HepG2 (cell line): ENCODE data around the gene TMEM269. TPM values are rescaled to one million over a fixed set of nuclear protein-coding genes. Genes with fewer than 3 reads are reported as not detected.

Source experiments
- AFF4 ChIP-seq: sonication (generic); formaldehyde crosslinking; IDR thresholded peaks from 2 replicates; pipeline ENCODE4 v1.4.0; 2020; ENCODE audit warnings: missing genetic modification reagents
- CBX5 ChIP-seq: sonication (generic); formaldehyde crosslinking; IDR thresholded peaks from 2 replicates; pipeline ENCODE4 v1.4.0; 2020; ENCODE audit warnings: missing genetic modification reagents, borderline replicate concordance
- KLF13 ChIP-seq: sonication (generic); formaldehyde crosslinking; IDR thresholded peaks from 2 replicates; pipeline ENCODE4 v1.4.0; 2020; ENCODE audit warnings: mild to moderate bottlenecking, missing genetic modification reagents
- MBNL3 ChIP-seq: fragments of 250-450 bp; sonication (Bioruptor Pico); conservative IDR thresholded peaks from 2 replicates; pipeline ENCODE4 v1.8.0; 2022; ENCODE audit warnings: mild to moderate bottlenecking, inconsistent platforms
- MED8 ChIP-seq: sonication (generic); formaldehyde crosslinking; IDR thresholded peaks from 2 replicates; pipeline ENCODE4 v1.8.1; 2023; ENCODE audit warnings: mild to moderate bottlenecking, missing genetic modification reagents; ENCODE audit not compliant: insufficient replicate concordance
- RFX1 ChIP-seq: fragments of 450-650 bp; IDR thresholded peaks from 2 replicates; pipeline ENCODE4 v1.6.1; 2017
- SP4 ChIP-seq: sonication (generic); formaldehyde crosslinking; IDR thresholded peaks from 2 replicates; pipeline ENCODE4 v1.8.1; 2023; ENCODE audit warnings: mild to moderate bottlenecking, missing genetic modification reagents
- SUZ12 ChIP-seq: fragments of 150-350 bp; IDR thresholded peaks from 2 replicates; pipeline ENCODE4 v1.6.1; 2014; ENCODE audit warnings: low read depth, low read length
- TEF ChIP-seq: sonication (generic); formaldehyde crosslinking; IDR thresholded peaks from 2 replicates; pipeline ENCODE4 v1.5.0; 2020; ENCODE audit warnings: missing genetic modification reagents
- ZMYM2 ChIP-seq: sonication (generic); formaldehyde crosslinking; IDR thresholded peaks from 2 replicates; pipeline ENCODE4 v1.8.0; 2022; ENCODE audit warnings: mild to moderate bottlenecking, missing genetic modification reagents
- ZNF232 ChIP-seq: sonication (generic); formaldehyde crosslinking; IDR thresholded peaks from 2 replicates; pipeline ENCODE4 v1.4.0; 2020; ENCODE audit warnings: missing genetic modification reagents, borderline replicate concordance
- ZNF253 ChIP-seq: sonication (generic); formaldehyde crosslinking; IDR thresholded peaks from 2 replicates; pipeline ENCODE4 v1.8.0; 2022; ENCODE audit warnings: mild to moderate bottlenecking, missing genetic modification reagents, borderline replicate concordance
- ZNF263 ChIP-seq: sonication (generic); formaldehyde crosslinking; IDR thresholded peaks from 2 replicates; pipeline ENCODE4 v1.4.0; 2020; ENCODE audit warnings: missing genetic modification reagents
- ZNF883 ChIP-seq: sonication (generic); formaldehyde crosslinking; IDR thresholded peaks from 2 replicates; pipeline ENCODE4 v1.5.1; 2020; ENCODE audit warnings: mild to moderate bottlenecking, missing genetic modification reagents; ENCODE audit errors: not compliant biosample characterization
- polyA plus RNA-seq, 8 experiments: library from polyadenylated mRNA; depleted of rRNA in 3 of 8; stranded (reverse) in 7 of 8; unstranded in 1 of 8; fragments of >200 nt; fragmentation: Illumina TruSeq in 4 of 8; extraction: Trizol in 4 of 8; gene quantifications; 2 replicates each; pipeline versions ENCODE4 v1.2.1 to v1.2.3, GENCODE V29; 2011 to 2016; ENCODE audit warnings: low read depth in 4 of 8, missing spikeins in 1 of 8, mixed read lengths in 1 of 8; ENCODE audit not compliant: insufficient read depth in 1 of 8
- total RNA-seq, 5 experiments: library from RNA; depleted of rRNA; stranded (reverse); fragments of >200 nt; fragmentation: Illumina TruSeq; extraction: Trizol; gene quantifications; 2 replicates each; pipeline ENCODE4 v1.2.3, GENCODE V29; 2016; ENCODE audit warnings: low read depth in 1 of 5
- TF ChIP-seq, protein P1 (sequence below): fragments of 450-650 bp; IDR thresholded peaks from 2 replicates; pipeline ENCODE4 v1.6.1; 2017; ENCODE audit warnings: mild to moderate bottlenecking
- TF ChIP-seq, protein P2 (sequence below): IDR thresholded peaks from 2 replicates; pipeline ENCODE4 v1.6.1; 2016
- TF ChIP-seq, protein P3 (sequence below): sonication (generic); formaldehyde crosslinking; IDR thresholded peaks from 2 replicates; pipeline ENCODE4 v1.5.0; 2020; ENCODE audit warnings: missing genetic modification reagents, mild to moderate bottlenecking, borderline replicate concordance
- TF ChIP-seq, protein P4 (sequence below): sonication (generic); formaldehyde crosslinking; IDR thresholded peaks from 2 replicates; pipeline ENCODE4 v1.4.0; 2020; ENCODE audit warnings: missing genetic modification reagents

Gene TMEM269
- total and polyA plus RNA-seq, 2 of the 13 experiments (the other 11 are each of a cell fraction or from before 2014, with no cell fraction given): 0.15 to 0.21 TPM

DNA sequence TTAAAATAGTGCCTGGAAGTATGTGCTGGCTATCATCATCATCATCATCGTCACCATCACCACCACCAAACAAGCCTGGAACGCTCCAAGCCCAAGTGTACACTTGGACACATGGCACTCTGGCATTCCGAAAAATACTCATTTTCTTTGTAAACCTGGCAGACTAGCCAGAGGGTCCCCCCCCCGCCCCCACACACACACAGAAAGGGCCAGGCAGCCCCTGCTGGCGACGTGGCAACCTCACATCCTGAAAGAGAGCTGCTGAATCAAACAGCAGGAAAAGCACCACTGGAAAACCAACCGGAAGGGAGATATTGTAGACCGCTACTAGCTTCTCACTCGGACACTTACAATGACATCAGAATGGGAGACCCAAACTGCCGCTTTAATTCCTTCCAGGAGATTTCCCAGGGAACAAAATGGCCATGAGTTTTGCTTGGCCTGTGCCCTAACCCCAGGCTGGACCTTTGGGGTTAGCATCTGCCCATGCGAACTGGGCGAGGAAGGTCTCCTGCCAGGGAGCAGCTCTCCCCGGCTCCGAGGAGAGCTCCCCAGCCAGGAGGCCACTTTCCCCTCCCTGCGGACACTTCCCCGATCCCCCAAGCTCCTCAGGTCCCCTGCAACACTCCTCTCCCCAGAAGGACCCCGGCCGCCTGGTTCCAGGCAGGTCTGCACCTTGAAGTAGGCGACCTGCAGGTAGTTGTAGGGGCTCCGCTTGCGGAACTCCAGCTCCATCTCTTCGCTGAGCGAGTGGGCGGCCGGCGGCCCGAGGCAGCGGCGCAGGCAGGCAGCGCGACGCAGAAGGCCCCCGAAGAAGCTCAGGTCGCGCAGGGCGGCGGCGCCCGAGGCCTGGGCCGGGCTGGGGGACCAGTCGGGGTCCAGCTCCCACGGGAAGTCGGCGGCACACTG lies 18.7 kb upstream of the TMEM269 start (continued):
- no peak for TF ChIP-seq AFF4 (CRISPR knock-in tag)
- TF ChIP-seq ZNF263 (CRISPR knock-in tag): no peak
- TF ChIP-seq KLF13 (CRISPR knock-in tag): no peak
- no peak for TF ChIP-seq RFX1
- TF ChIP-seq MBNL3: no peak
- no peak for TF ChIP-seq ZMYM2 (CRISPR knock-in tag)
- TF ChIP-seq, protein P1, sequence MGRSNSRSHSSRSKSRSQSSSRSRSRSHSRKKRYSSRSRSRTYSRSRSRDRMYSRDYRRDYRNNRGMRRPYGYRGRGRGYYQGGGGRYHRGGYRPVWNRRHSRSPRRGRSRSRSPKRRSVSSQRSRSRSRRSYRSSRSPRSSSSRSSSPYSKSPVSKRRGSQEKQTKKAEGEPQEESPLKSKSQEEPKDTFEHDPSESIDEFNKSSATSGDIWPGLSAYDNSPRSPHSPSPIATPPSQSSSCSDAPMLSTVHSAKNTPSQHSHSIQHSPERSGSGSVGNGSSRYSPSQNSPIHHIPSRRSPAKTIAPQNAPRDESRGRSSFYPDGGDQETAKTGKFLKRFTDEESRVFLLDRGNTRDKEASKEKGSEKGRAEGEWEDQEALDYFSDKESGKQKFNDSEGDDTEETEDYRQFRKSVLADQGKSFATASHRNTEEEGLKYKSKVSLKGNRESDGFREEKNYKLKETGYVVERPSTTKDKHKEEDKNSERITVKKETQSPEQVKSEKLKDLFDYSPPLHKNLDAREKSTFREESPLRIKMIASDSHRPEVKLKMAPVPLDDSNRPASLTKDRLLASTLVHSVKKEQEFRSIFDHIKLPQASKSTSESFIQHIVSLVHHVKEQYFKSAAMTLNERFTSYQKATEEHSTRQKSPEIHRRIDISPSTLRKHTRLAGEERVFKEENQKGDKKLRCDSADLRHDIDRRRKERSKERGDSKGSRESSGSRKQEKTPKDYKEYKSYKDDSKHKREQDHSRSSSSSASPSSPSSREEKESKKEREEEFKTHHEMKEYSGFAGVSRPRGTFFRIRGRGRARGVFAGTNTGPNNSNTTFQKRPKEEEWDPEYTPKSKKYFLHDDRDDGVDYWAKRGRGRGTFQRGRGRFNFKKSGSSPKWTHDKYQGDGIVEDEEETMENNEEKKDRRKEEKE: no peak
- TF ChIP-seq ZNF232 (CRISPR knock-in tag): no peak
- TF ChIP-seq, protein P2, sequence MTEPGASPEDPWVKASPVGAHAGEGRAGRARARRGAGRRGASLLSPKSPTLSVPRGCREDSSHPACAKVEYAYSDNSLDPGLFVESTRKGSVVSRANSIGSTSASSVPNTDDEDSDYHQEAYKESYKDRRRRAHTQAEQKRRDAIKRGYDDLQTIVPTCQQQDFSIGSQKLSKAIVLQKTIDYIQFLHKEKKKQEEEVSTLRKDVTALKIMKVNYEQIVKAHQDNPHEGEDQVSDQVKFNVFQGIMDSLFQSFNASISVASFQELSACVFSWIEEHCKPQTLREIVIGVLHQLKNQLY (CRISPR knock-in tag): no peak
- TF ChIP-seq, protein P3, sequence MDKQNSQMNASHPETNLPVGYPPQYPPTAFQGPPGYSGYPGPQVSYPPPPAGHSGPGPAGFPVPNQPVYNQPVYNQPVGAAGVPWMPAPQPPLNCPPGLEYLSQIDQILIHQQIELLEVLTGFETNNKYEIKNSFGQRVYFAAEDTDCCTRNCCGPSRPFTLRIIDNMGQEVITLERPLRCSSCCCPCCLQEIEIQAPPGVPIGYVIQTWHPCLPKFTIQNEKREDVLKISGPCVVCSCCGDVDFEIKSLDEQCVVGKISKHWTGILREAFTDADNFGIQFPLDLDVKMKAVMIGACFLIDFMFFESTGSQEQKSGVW (CRISPR knock-in tag): no peak
- no peak for TF ChIP-seq SP4 (CRISPR knock-in tag)
- TF ChIP-seq ZNF883: no peak
- TF ChIP-seq ZNF253: no peak
- no peak for TF ChIP-seq CBX5 (CRISPR knock-in tag)
- TF ChIP-seq, protein P4, sequence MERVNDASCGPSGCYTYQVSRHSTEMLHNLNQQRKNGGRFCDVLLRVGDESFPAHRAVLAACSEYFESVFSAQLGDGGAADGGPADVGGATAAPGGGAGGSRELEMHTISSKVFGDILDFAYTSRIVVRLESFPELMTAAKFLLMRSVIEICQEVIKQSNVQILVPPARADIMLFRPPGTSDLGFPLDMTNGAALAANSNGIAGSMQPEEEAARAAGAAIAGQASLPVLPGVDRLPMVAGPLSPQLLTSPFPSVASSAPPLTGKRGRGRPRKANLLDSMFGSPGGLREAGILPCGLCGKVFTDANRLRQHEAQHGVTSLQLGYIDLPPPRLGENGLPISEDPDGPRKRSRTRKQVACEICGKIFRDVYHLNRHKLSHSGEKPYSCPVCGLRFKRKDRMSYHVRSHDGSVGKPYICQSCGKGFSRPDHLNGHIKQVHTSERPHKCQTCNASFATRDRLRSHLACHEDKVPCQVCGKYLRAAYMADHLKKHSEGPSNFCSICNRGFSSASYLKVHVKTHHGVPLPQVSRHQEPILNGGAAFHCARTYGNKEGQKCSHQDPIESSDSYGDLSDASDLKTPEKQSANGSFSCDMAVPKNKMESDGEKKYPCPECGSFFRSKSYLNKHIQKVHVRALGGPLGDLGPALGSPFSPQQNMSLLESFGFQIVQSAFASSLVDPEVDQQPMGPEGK (CRISPR knock-in tag): peak; percentile 93
- TF ChIP-seq TEF (CRISPR knock-in tag): no peak
- TF ChIP-seq MED8 (CRISPR knock-in tag): no peak
- no peak for TF ChIP-seq SUZ12
